ENCODE data around the gene TCF7L2.

GRCh38 chr10:113118882-113119281 lies 168.8 kb downstream of the TCF7L2 start:
- TF ChIP-seq CTCF (IDR thresholded peaks at IDR 0.05; ENCODE audit: low read depth, low read length) (no peak), EZH2phosphoT487 (IDR thresholded peaks at IDR 0.05; ENCODE audit: low read depth) (no peak)

Measured in OCI-LY3 (cell line).